ENCODE measurements around the gene CCN2. TPM values are rescaled to one million over a fixed set of nuclear protein-coding genes. Genes with fewer than 3 reads are reported as not detected.

Gene CCN2, protein sequence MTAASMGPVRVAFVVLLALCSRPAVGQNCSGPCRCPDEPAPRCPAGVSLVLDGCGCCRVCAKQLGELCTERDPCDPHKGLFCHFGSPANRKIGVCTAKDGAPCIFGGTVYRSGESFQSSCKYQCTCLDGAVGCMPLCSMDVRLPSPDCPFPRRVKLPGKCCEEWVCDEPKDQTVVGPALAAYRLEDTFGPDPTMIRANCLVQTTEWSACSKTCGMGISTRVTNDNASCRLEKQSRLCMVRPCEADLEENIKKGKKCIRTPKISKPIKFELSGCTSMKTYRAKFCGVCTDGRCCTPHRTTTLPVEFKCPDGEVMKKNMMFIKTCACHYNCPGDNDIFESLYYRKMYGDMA
- total RNA-seq, result 10 to 100 TPM in 9 of 10 donors, 1 to 10 TPM in 1; 6.1 to 60.5 (median 40.7) TPM
- 10 to 100 TPM in 1 of 2 donors, 1 to 10 TPM in 1; 6.5 to 71.3 TPM for polyA plus RNA-seq
- long read RNA-seq, donor 1, transcript CTGF-201 (5 exons, 2,339 nt), result major isoform, 9 of 10 reads
- long read RNA-seq, donor 1, partial matches to known transcripts, result 1 of 10 reads
- long read RNA-seq, donor 1, other reads (novel, unspliced or antisense), result 0 of 10 reads
- long read RNA-seq, donor 2, transcript CTGF-201 (5 exons, 2,339 nt), result major isoform, 20 of 27 reads
- long read RNA-seq, donor 2, partial matches to known transcripts, result 4 of 27 reads
- long read RNA-seq, donor 2, other reads (novel, unspliced or antisense), result 3 of 27 reads
- long read RNA-seq, donor 3, transcript CTGF-201 (5 exons, 2,339 nt), result major isoform, 145 of 175 reads
- long read RNA-seq, donor 3, partial matches to known transcripts, result 28 of 175 reads
- long read RNA-seq, donor 3, other reads (novel, unspliced or antisense), result 2 of 175 reads

DNA sequence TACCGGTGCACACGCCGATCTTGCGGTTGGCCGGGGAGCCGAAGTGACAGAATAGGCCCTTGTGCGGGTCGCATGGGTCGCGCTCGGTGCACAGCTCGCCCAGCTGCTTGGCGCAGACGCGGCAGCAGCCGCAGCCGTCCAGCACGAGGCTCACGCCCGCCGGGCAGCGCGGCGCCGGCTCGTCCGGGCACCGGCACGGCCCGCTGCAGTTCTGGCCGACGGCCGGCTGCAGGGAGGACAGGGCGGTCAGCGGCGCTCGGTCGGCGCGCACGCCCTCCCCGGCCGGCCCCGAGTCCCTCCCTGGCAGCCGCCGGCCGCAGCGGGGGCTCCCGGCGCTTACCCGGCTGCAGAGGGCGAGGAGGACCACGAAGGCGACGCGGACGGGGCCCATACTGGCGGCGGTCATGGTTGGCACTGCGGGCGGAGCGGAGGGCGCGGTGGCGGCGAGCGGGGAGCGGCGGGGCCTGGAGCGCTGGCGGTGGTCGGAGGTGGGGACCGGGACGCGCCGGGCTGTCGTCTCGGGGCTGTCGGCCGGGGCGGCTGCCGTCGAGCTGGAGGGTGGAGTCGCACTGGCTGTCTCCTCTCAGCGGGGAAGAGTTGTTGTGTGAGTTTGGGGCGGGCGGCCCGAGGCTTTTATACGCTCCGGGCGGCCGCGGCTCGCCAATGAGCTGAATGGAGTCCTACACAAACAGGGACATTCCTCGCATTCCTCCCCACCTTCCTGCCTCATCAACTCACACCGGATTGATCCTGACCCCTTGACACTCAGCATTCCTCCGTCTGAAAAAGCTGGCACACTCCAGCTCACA, at the start of gene CCN2:
Gene CCN2 (minus strand): TSS at position 606 of the 809 bp plus-strand sequence. CDS start 200 bp downstream, at position 406.
- peak in 1 of 9 donors; percentile 38 for TF ChIP-seq CTCF (IDR thresholded peaks at IDR 0.05)
- DNase-seq (peak; percentile 80 to 83), ATAC-seq (peak; percentile 63 to 78 (median 74))
- H3K27me3 ChIP-seq, result peaks cover 0 to 69% (median 0%) of the 10 kb centered on the region in 7 donors
- 0 to 1% methylated on average over 64 to 97 of the region's 97 CpGs for WGBS, 2 donors
- H3K4me1 ChIP-seq, result peaks cover 6 to 56% (median 24%) of the 10 kb centered on the region in 9 donors
- no peaks in the 10 kb centered on the region for H3K9me3 ChIP-seq
- intact Hi-C loops (cut with DNase I), result loop anchor here in 8 of 10 donors (2.0 to 10.0 kb wide), 9 partner anchors 111 to 268 kb away; no protein-coding TSS in a partner anchor
- peaks cover 0 to 18% (median 6%) of the 10 kb centered on the region in 9 donors for H3K36me3 ChIP-seq
- peak within 1 kb of the TSS; percentile 80 to 97 (median 92) for H3K27ac ChIP-seq
- H3K4me3 ChIP-seq, result peak within 1 kb of the TSS; percentile 32 to 76 (median 73)

DNA sequence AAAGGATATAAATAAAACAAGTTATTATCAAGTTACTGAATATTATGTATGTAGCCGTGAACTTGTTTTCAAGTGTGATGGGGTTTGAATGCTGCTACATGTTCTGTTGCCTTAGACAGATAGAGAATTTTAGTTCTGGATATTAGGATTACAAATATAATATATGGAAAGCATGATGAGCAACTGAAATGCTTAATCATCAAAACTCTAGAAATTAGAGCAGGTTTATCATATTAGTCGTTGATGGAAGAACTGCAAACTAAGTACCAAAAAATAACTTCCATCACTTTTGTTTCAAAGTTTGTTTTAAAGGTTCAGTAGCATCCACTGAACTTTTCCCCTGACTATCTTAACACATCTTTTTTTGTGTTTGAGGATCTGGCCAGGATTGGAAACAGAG, 49.1 kb upstream of the CCN2 start:
- ATAC-seq, result no peak
- Histone ChIP-seq H3K4me1 (peaks cover 0 to 27% (median 12%) of the 10 kb centered on the region in 9 donors), H3K9me3 (peaks cover 0 to 20% (median 2%) of the 10 kb centered on the region in 11 donors), H3K27me3 (no peaks in the 10 kb centered on the region), H3K27ac (peak overlapping the region in 3 of 10 donors; percentile 5 to 42 (median 9)), H3K36me3 (no peaks in the 10 kb centered on the region), H3K4me3 (no peak overlapping the region)
- no peak for TF ChIP-seq CTCF (IDR thresholded peaks at IDR 0.05)
- no peak for DNase-seq
- intact Hi-C loops (cut with DNase I), result no loop called here
- 66 to 74% methylated on average over 2 of the region's 2 CpGs for WGBS, 2 donors

- DNase-seq (no peak), ATAC-seq (peak in 1 of 8 donors; percentile 41)
- H3K36me3 ChIP-seq, result no peaks in the 10 kb centered on the region
- TF ChIP-seq CTCF (IDR thresholded peaks at IDR 0.05), result no peak
- H3K9me3 ChIP-seq, result peaks cover 0 to 18% (median 2%) of the 10 kb centered on the region in 11 donors
- WGBS, 2 donors, result 54 to 81% methylated on average over 4 of the region's 4 CpGs
- intact Hi-C loops (cut with DNase I), result loop anchor here in 1 of 10 donors (5.0 kb wide), 1 partner anchor 37 kb away; no protein-coding TSS in a partner anchor
- no peak overlapping the region for H3K4me3 ChIP-seq
- peak overlapping the region in 5 of 10 donors; percentile 5 to 42 (median 17) for H3K27ac ChIP-seq
- peaks cover 0 to 27% (median 12%) of the 10 kb centered on the region in 9 donors for H3K4me1 ChIP-seq
- H3K27me3 ChIP-seq, result no peaks in the 10 kb centered on the region
Measured at GRCh38 chr6:131999545-132000146, 48.5 kb upstream of the CCN2 start.

Data from heart right ventricle (tissue), 16 donors.